Vagina (tissue), 2 donors: ENCODE results near the gene CIITA.

Source experiments
- POLR2A ChIP-seq, 2 donors: fragments of 450-650 bp; IDR thresholded peaks; one replicate each; pipeline ENCODE4 v1.6.1; 2017; ENCODE audit warnings: antibody characterized with exemption in 2 of 2, mild to moderate bottlenecking in 2 of 2, moderate library complexity in 2 of 2
- TF ChIP-seq, protein P1 (sequence below), 3 experiments: fragments of 450-650 bp in 2 of 3; fragments of 200-600 bp in 1 of 3; sonication (generic) in 1 of 3; IDR thresholded peaks; one replicate each; pipeline ENCODE4 v1.5.1; 2017 to 2019; ENCODE audit warnings: antibody characterized with exemption in 3 of 3, mild to moderate bottlenecking in 2 of 3, moderate library complexity in 2 of 3

DNA sequence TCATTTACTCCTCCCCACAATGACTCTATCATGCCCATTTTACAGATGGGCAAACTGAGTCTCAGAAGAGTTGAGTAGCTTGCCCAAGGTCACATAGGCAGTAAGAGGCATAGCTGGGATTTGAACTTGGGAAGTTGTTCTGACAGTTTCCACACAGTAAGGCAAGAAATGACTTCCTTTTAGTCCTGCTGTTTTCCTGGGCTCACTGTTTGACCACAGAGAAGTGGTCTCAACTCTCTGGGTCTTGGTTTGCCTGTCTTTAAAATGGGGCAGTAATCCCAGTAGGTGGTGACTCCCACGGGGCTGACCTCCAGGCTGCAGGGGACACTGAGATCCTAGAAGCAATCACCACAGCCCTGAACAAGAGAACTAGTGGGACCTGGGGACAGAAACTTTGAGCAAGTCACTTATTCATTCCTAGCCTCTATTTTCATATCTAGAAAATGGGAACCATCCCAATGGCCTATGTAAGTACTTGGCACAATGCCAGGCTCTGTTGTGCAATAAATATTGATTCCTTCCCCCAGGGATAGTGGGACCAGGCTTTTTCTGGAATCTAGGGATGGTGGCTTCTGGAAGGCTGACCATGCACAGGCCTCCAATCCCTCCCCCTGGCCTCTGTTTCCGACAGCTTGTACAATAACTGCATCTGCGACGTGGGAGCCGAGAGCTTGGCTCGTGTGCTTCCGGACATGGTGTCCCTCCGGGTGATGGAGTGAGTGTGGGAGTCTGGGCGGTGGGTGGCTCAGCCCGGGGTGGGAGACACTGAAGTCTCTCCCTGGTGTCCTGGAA is 44.7 kb downstream of the CIITA start:
- TF ChIP-seq POLR2A (IDR thresholded peaks at IDR 0.05) = no peak
- TF ChIP-seq, protein P1, sequence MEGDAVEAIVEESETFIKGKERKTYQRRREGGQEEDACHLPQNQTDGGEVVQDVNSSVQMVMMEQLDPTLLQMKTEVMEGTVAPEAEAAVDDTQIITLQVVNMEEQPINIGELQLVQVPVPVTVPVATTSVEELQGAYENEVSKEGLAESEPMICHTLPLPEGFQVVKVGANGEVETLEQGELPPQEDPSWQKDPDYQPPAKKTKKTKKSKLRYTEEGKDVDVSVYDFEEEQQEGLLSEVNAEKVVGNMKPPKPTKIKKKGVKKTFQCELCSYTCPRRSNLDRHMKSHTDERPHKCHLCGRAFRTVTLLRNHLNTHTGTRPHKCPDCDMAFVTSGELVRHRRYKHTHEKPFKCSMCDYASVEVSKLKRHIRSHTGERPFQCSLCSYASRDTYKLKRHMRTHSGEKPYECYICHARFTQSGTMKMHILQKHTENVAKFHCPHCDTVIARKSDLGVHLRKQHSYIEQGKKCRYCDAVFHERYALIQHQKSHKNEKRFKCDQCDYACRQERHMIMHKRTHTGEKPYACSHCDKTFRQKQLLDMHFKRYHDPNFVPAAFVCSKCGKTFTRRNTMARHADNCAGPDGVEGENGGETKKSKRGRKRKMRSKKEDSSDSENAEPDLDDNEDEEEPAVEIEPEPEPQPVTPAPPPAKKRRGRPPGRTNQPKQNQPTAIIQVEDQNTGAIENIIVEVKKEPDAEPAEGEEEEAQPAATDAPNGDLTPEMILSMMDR (IDR thresholded peaks at IDR 0.05) = no peak
